Transverse colon (tissue), 4 donors: ENCODE results near the gene CLEC4E.

Experiments used
- EP300 ChIP-seq: sonication (generic); formaldehyde crosslinking; IDR thresholded peaks from one replicate; pipeline ENCODE4 v1.6.1; 2017; ENCODE audit warnings: antibody characterized with exemption, low read depth
- POLR2A ChIP-seq: fragments of 450-650 bp; IDR thresholded peaks from one replicate; pipeline ENCODE4 v1.6.1; 2016; ENCODE audit warnings: antibody characterized with exemption, mild to moderate bottlenecking, moderate library complexity
- POLR2AphosphoS5 ChIP-seq, 3 donors: sonication (generic); formaldehyde crosslinking; IDR thresholded peaks; one replicate each; pipeline ENCODE4 v1.6.1; 2016; ENCODE audit warnings: antibody characterized with exemption in 3 of 3
- TF ChIP-seq, protein P1 (sequence below), 5 experiments: fragments of 200-600 bp in 3 of 5; fragments of 450-650 bp in 2 of 5; sonication (generic) in 3 of 5; IDR thresholded peaks; 1 replicate in 2 of 5; 2 replicates in 3 of 5; pipeline ENCODE4 v1.5.1; 2016 to 2017; ENCODE audit warnings: antibody characterized with exemption in 5 of 5, inconsistent platforms in 3 of 5, mild to moderate bottlenecking in 2 of 5, moderate library complexity in 1 of 5

DNA sequence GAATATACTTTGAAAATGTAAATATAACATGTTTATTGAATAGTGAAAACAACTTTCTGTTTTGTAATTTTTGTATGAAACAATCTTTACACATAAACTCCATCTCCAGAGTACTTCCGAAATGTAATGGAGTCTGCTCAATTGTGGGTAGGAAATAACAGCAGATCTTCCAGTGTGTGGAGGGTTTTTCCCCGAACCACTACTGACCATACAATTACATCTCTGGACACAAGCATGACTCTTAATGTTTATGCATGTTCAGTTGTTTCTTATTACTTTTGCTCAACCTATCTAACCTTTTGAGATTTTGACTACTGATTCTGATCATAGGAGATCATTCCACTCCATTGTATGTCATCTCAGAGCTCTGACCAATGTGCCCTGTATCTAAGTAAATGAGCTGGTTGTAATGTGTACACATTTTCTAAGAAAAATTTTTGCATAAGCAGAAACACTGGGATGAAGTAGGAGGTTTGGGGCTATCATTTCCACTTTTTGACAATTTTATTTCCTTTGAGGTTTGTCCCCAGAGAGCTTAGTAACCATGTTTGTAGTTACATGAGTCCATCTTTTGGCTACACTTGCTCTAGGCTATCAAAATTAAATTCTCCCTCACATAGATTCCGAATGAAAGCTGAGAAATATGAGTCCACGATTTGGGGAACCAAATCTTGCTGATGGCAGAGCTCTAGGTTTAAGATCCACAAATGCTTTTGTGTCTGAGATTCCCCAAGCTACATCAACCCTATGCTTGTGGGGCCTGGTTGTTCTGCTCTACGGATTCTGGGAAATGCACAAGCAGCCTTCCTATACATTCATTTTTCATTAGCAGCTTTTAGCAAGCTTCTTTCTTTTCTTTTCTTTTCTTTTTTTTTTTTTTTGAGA is 48.8 kb downstream of the CLEC4E start:
- TF ChIP-seq, protein P1, sequence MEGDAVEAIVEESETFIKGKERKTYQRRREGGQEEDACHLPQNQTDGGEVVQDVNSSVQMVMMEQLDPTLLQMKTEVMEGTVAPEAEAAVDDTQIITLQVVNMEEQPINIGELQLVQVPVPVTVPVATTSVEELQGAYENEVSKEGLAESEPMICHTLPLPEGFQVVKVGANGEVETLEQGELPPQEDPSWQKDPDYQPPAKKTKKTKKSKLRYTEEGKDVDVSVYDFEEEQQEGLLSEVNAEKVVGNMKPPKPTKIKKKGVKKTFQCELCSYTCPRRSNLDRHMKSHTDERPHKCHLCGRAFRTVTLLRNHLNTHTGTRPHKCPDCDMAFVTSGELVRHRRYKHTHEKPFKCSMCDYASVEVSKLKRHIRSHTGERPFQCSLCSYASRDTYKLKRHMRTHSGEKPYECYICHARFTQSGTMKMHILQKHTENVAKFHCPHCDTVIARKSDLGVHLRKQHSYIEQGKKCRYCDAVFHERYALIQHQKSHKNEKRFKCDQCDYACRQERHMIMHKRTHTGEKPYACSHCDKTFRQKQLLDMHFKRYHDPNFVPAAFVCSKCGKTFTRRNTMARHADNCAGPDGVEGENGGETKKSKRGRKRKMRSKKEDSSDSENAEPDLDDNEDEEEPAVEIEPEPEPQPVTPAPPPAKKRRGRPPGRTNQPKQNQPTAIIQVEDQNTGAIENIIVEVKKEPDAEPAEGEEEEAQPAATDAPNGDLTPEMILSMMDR (IDR thresholded peaks at IDR 0.05), result no peak
- TF ChIP-seq POLR2A (no peak), EP300 (no peak), POLR2AphosphoS5 (IDR thresholded peaks at IDR 0.05) (no peak)
